SHP77 treated with DMSO at 0.1 percent for 48 hours (cell line): Measurements from ENCODE around the gene MOB2.
"Not testable (repeated sequence)": the region's sequence is repeated elsewhere in the genome, so short reads cannot be mapped to it uniquely, and the experiment has no call there.

ENCODE experiments used
- DNase-seq: peaks from one replicate; lab custom pipeline; 2025; lab: John Stamatoyannopoulos, UW

MOB2 gene

DNA sequence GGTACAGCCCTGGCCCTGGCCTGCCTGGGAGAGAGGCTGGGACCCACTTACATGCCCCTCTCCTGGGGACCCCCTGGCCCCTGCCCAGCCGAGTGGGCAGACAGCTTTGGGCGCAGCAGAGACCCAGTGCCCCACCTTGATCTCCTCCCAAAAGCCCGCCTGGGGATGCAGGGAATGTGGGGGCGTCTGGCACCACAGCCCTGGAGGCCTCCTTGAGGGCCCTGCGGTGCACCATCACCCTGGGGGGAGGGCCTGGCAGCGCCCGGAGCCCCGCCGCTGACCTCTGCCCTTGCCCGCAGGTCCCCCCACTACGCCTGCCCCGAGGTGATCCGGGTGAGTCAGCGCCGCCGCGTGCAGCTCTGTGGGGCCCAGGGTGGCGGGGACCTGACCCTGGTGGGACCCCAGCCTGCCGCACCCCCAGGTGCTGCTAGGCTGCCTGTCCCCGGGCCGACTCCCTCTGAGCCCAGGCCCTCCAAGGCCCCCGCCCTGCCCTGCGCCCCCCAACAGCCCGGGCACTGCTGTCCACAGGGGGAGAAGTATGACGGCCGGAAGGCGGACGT, 43.7 kb downstream of the MOB2 start:
- DNase-seq: no peak

GRCh38 chr11:1442163-1442562, 44.4 kb downstream of the MOB2 start:
- no peak for DNase-seq

- DNase-seq: no peak
Measured at GRCh38 chr11:1440496-1440895, 46.1 kb downstream of the MOB2 start.

- no peak for DNase-seq
Measured at GRCh38 chr11:1440066-1440465, 46.5 kb downstream of the MOB2 start.

- DNase-seq: no peak
Measured at GRCh38 chr11:1439341-1439740, 47.2 kb downstream of the MOB2 start.

DNA sequence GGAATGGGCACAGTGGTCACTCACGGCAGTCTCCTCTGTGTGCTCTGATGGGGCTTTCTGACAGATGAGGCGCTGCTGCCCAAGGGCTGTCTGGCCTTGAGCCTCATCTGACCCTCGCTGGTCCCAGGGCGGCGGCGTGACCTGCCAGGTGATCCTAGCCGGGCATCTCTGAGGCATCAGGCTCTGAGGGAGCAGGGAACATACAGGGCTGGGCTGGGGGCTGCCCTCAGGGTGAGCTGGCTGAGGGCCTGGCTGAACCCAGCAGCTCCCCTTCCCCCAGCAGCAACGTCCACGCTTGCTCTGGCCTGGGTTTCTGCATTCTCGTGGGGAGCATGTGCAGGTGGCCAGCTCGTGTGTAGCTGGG, 47.6 kb downstream of the MOB2 start:
- no peak for DNase-seq

GRCh38 chr11:1438261-1438966, 48.2 kb downstream of the MOB2 start:
- DNase-seq: no peak

DNA sequence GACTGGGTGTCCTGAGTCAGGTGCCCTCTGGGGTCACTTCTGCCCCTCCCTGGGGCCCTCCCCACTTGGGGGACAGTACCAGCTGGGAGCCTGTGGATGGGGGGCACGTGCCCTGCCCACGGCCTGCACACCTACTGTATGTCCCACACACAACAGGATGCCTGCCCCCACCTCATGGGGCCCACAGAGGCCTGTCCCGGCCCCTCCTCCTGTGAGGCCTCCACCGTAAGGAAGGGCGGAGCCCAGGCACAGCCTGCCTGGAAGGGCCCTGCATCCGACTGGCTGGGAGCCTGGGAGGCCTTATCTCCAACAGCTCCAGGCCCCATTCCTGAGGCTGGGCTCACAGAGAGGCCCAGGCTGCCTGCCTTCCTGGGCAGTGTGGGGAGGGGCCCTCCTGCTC, 49.1 kb downstream of the MOB2 start:
- DNase-seq: no peak

DNA sequence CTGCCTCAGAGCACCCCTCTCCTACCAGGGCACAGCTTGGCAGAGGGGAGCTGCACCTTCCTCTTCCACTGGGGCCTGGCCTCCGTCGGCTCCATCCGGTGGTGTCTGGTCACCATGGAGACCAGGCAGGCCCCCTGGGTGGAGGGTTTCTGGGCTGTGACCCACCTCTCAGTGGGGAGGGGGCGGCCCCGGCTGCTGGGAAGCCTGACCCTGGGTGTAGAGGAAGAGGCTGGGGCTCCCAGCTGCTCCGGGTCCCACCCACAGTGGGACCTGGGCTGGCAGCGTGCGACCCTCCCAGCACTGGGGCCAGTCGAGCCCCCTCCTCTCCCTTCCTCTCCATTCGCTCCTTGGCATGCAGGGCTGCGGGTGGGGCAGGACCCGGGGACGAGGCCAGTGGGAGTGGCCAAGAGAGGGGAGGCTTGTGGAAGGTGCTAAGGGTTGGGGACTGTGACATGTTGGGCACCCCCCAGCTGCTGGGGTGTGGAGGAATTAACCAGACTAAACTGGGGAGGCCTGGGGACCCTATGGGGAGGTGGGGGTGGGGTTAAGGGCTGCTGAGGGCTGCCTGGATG, 50.0 kb downstream of the MOB2 start:
- no peak for DNase-seq

DNA sequence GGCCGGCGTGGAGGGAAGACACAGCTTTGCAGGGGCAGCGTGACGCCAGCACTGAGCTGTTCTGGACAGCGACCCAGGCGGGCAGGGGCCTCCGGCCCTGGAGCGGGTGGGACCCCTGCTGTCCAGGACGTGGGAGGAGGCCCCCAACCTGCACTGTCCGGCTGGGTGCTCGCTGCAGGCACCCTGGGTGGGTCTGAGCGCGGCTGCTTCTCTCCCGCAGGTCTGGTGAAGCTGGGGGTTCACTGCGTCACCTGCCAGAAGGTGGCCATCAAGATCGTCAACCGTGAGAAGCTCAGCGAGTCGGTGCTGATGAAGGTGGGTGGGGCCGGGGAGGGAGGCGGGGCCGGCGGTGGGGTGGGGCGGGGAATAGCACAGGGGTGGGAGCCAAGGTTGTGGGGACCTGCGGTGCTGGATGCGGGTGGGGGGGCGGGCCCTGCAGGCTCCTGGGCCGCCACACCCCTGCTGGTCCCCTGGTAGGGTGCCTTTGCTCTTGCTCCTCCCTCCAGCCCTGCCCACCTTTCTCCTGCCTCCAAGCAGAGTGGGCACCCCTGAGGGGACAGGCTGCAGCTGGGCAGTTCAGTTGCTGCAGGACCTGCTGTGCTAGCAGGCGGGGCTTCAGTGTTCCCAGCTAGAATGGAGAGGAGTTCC, 50.6 kb downstream of the MOB2 start:
- DNase-seq: no peak

- not testable (repeated sequence) for DNase-seq
Measured at GRCh38 chr11:1435479-1435819, 51.1 kb downstream of the MOB2 start.

DNA sequence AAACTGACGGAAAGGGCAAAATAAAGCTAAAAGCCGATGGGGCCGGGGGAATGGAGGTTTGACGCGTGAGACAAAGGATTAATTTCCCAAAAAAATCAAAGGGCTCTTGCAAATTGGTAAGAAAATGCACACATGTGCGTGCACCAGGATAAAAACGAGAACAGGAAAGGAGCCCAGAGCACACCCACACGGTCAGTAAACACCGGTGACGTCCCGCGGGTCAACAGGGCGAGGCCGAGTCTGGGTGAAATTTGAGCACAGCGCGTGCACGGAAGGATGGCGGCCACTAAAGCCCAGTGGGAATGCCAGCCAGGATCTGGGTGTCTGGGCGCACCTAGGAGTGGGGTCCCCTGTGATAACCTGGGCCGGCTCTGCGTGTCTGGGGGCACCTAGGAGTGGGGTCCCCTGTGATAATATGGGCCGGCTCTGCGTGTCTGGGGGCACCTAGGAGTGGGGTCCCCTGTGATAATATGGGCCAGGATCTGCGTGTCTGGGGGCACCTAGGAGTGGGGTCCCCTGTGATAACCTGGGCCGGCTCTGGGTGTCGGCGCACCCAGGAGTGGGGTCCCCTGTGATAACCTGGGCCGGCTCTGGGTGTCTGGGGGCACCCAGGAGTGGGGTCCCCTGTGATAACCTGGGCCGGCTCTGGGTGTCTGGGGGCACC, 52.5 kb downstream of the MOB2 start:
- no peak for DNase-seq

DNA sequence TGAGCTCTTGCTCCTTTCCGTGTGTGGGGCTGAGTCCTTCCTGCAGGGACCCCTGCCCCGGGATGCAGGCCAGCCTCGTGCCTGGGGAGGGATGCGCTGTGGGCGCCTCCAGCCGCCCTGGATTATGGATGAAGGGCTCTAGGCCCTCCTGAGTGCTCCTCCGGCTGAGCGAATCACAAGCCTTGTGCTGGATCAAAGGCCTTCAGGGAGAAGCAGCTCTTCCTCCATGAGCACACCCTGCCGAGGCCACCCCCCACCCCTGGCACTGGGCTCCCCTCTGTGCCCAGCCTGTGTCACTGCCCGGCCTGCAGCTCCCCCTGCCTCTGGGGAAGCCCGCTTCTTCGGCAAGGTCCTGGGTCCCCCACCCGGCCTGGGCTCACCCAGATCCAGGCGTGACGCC, 53.0 kb downstream of the MOB2 start:
- no peak for DNase-seq

GRCh38 chr11:1428762-1429316, 57.7 kb downstream of the MOB2 start:
- no peak for DNase-seq

DNA sequence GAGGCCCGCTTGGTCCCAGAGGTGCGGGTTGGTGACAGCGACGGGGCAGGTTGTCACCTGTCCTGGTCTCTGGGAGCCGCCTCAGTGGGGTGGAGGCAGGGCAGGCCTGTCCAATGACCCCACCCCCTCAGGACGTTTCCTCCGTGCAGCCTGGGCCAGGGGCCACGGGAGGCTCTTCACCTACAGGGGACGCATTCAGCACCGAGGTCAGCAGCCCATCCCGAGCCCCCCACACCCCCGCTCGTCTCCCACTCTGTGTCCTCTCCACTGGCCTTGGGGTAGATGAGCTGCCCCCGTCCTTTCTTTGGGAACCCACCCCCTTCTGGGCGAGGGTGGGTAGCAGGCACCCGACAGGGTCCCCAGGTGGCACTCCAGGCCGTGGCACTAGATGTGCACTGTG, 61.1 kb downstream of the MOB2 start:
- DNase-seq: no peak

DNA sequence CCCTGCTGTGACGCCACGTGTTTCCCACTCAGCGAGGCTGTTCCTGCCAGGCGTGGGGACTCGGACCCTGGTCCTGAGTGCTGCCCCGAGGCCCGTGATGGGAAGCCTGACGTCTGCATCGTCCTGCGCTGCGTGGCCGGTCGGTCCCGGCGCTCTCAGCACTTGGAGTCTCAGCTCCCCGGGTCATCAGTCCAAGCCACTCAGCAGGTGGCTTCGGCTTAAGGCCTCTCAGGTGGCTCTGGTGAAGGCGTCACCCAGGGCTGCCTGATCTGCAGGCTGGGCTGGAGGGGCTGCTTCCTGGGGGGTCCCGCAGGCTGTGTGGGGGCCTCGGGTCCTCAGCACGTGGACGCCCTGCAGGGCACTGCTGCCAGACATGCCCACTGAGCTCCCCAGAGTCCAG, 61.6 kb downstream of the MOB2 start:
- no peak for DNase-seq

- not testable (repeated sequence) for DNase-seq
Measured at GRCh38 chr11:1423406-1423805, 63.2 kb downstream of the MOB2 start.

- DNase-seq: no peak
Measured at GRCh38 chr11:1422981-1423380, 63.6 kb downstream of the MOB2 start.

DNA sequence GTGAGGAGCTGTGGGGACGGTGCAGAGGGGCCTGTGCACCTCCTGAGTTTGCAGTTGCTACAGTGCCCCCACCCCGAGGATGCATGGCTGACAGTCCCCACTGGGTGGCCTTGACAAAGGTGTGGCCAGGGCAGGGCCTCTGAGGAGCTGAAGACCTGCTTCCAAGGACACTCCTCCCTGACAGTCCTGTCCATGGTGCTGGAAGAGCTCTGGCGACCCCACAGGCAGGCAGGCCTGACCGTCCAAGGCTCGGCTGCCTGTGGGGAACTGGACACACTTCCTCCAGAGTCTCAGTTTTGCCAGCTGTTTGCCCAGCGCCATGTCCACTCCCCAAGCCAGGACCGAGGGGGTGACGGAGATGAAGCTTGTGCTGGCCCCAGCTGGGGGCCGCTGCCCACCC, 64.1 kb downstream of the MOB2 start:
- DNase-seq: no peak

- no peak for DNase-seq
Measured at GRCh38 chr11:1421291-1421690, 65.3 kb downstream of the MOB2 start.

- DNase-seq: no peak
Measured at GRCh38 chr11:1419811-1420210, 66.8 kb downstream of the MOB2 start.
